ENCODE data around the gene OPCML.

DNA sequence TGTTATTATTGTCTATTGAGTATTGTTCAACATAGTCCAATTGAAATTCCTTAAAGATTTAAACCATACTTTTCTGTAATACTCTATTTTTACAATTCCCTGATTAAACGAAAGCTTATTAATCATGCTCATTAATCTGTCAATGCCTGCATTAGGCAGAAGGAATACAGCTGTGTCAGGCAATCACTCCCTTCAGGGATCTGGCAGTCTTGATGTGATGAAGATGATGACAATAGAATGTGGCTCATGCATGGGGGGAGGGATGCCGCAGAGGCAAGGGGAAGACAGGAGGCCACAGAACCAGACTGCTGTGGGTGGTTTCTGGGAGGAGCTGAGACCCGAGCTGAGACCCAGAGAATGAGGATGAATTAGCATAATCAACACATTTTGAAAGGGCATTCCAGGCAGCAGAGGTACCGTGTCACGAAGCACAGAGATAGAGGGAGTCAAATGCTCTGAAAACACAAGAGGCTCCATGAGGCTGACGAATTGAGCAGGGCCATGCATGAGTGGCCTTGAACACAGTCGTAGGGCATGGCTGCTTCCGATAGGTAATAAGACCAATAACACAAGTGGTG is 1075.5 kb downstream of the OPCML start:
- TF ChIP-seq YY1 (IDR thresholded peaks at IDR 0.05) (no peak), GABPA (IDR thresholded peaks at IDR 0.05 in 1 of 2, conservative IDR thresholded peaks at IDR 0.05 in 1 of 2) (no peak), RAD21 (IDR thresholded peaks at IDR 0.05) (no peak), NR2F2 (IDR thresholded peaks at IDR 0.05) (no peak), JUND (IDR thresholded peaks at IDR 0.05) (no peak), HNF4G (IDR thresholded peaks at IDR 0.05) (no peak), SP1 (IDR thresholded peaks at IDR 0.05) (no peak), TAF1 (conservative IDR thresholded peaks at IDR 0.05) (no peak), RXRA (IDR thresholded peaks at IDR 0.05) (no peak)
- TF ChIP-seq, protein P1, sequence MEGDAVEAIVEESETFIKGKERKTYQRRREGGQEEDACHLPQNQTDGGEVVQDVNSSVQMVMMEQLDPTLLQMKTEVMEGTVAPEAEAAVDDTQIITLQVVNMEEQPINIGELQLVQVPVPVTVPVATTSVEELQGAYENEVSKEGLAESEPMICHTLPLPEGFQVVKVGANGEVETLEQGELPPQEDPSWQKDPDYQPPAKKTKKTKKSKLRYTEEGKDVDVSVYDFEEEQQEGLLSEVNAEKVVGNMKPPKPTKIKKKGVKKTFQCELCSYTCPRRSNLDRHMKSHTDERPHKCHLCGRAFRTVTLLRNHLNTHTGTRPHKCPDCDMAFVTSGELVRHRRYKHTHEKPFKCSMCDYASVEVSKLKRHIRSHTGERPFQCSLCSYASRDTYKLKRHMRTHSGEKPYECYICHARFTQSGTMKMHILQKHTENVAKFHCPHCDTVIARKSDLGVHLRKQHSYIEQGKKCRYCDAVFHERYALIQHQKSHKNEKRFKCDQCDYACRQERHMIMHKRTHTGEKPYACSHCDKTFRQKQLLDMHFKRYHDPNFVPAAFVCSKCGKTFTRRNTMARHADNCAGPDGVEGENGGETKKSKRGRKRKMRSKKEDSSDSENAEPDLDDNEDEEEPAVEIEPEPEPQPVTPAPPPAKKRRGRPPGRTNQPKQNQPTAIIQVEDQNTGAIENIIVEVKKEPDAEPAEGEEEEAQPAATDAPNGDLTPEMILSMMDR (IDR thresholded peaks at IDR 0.05; ENCODE audit: low read depth, low read length, missing input control): no peak
- TF ChIP-seq, protein P2, sequence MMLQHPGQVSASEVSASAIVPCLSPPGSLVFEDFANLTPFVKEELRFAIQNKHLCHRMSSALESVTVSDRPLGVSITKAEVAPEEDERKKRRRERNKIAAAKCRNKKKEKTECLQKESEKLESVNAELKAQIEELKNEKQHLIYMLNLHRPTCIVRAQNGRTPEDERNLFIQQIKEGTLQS (IDR thresholded peaks at IDR 0.05): no peak
- TF ChIP-seq, protein P3, sequence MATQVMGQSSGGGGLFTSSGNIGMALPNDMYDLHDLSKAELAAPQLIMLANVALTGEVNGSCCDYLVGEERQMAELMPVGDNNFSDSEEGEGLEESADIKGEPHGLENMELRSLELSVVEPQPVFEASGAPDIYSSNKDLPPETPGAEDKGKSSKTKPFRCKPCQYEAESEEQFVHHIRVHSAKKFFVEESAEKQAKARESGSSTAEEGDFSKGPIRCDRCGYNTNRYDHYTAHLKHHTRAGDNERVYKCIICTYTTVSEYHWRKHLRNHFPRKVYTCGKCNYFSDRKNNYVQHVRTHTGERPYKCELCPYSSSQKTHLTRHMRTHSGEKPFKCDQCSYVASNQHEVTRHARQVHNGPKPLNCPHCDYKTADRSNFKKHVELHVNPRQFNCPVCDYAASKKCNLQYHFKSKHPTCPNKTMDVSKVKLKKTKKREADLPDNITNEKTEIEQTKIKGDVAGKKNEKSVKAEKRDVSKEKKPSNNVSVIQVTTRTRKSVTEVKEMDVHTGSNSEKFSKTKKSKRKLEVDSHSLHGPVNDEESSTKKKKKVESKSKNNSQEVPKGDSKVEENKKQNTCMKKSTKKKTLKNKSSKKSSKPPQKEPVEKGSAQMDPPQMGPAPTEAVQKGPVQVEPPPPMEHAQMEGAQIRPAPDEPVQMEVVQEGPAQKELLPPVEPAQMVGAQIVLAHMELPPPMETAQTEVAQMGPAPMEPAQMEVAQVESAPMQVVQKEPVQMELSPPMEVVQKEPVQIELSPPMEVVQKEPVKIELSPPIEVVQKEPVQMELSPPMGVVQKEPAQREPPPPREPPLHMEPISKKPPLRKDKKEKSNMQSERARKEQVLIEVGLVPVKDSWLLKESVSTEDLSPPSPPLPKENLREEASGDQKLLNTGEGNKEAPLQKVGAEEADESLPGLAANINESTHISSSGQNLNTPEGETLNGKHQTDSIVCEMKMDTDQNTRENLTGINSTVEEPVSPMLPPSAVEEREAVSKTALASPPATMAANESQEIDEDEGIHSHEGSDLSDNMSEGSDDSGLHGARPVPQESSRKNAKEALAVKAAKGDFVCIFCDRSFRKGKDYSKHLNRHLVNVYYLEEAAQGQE (IDR thresholded peaks at IDR 0.05): no peak
- TF ChIP-seq, protein P4, sequence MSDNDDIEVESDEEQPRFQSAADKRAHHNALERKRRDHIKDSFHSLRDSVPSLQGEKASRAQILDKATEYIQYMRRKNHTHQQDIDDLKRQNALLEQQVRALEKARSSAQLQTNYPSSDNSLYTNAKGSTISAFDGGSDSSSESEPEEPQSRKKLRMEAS (IDR thresholded peaks at IDR 0.05): no peak
